ENCODE measurements around the gene SPATA46. TPM values are rescaled to one million over a fixed set of nuclear protein-coding genes. Genes with fewer than 3 reads are reported as not detected.

Gene SPATA46
- total RNA-seq, 3 donors from 2014 or later = not detected

DNA sequence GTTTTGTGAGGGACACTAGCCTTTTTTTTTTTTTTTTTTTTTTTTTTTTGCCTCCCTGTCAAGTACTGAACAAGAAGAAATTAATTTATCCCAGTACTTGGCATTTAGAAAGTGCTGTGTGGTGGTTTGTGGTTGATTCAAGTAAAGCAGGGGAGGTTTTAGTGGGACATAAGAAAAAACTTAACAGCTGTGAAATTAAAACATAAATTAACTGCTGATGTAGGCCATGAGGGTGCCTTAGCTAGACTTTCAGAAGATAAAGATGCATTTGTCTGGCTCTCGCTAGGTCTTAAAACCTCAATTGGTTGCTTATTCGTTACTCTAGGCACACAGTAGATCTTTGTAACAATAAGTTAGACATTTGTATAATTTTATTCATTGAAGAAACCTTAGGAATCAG is 52.3 kb downstream of the SPATA46 start:
- Histone ChIP-seq H3K4me3 (no peak overlapping the region), H3K4me1 (peaks cover 0 to 6% of the 10 kb centered on the region in 2 donors), H3K36me3 (no peaks in the 10 kb centered on the region), H3K27ac (no peak overlapping the region), H3K27me3 (no peaks in the 10 kb centered on the region), H3K9me3 (no peaks in the 10 kb centered on the region)
- TF ChIP-seq, protein P1, sequence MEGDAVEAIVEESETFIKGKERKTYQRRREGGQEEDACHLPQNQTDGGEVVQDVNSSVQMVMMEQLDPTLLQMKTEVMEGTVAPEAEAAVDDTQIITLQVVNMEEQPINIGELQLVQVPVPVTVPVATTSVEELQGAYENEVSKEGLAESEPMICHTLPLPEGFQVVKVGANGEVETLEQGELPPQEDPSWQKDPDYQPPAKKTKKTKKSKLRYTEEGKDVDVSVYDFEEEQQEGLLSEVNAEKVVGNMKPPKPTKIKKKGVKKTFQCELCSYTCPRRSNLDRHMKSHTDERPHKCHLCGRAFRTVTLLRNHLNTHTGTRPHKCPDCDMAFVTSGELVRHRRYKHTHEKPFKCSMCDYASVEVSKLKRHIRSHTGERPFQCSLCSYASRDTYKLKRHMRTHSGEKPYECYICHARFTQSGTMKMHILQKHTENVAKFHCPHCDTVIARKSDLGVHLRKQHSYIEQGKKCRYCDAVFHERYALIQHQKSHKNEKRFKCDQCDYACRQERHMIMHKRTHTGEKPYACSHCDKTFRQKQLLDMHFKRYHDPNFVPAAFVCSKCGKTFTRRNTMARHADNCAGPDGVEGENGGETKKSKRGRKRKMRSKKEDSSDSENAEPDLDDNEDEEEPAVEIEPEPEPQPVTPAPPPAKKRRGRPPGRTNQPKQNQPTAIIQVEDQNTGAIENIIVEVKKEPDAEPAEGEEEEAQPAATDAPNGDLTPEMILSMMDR (IDR thresholded peaks at IDR 0.05) = no peak
- TF ChIP-seq POLR2AphosphoS5 (IDR thresholded peaks at IDR 0.05) (no peak), POLR2A (IDR thresholded peaks at IDR 0.05) (no peak)
- intact Hi-C loops (cut with DNase I; ENCODE audit: low total_unique reads) = no loop called here
- DNase-seq (ENCODE audit: low spot score in 2 of 2) = no peak

Other genes starting within 250 kb of the SPATA46 start
- gene C1orf226, start 4.9 kb upstream of the SPATA46 start, total RNA-seq = 10 to 100 TPM in 2 of 3 donors, 1 to 10 TPM in 1; 4.2 to 21.1 (median 13.8) TPM
- under 1 TPM in 1 of 3 donors, not detected in 2; 0.33 TPM for gene SH2D1B, start 35.3 kb upstream of the SPATA46 start, total RNA-seq
- gene UHMK1, start 121.0 kb upstream of the SPATA46 start, total RNA-seq = 10 to 100 TPM; 44.9 to 68.9 (median 63.8) TPM
- gene UAP1, start 184.9 kb upstream of the SPATA46 start, total RNA-seq = 100 to 1,000 TPM; 123 to 190 (median 128) TPM

Measured in breast epithelium (tissue), 4 donors.